Right atrium auricular region (tissue), 2 donors: Measurements from ENCODE around the gene CYP2C9. TPM values are rescaled to one million over a fixed set of nuclear protein-coding genes. Genes with fewer than 3 reads are reported as not detected.
"Not testable (repeated sequence)": the region's sequence is repeated elsewhere in the genome, so short reads cannot be mapped to it uniquely, and the experiment has no call there.

Source experiments
- DNase-seq: peaks from one replicate; pipeline ENCODE4 v3.0.0-alpha.2; 2019; ENCODE audit warnings: low spot score
- H3K27ac ChIP-seq, 2 donors: fragments of 200-600 bp; sonication (generic); 1 replicate in 1 of 2; 2 replicates in 1 of 2; pipeline ENCODE4 v1.5.1; 2016 to 2019
- H3K27me3 ChIP-seq, 2 donors: fragments of 200-600 bp; sonication (generic); one replicate each; pipeline versions ENCODE4 v1.5.1 to v1.6.0; 2017 to 2019
- H3K36me3 ChIP-seq: fragments of 200-600 bp; sonication (generic); one replicate; pipeline ENCODE4 v1.5.1; 2016
- H3K4me1 ChIP-seq, 2 donors: fragments of 200-600 bp; sonication (generic); one replicate each; pipeline versions ENCODE4 v1.5.1 to v1.6.0; 2017 to 2019
- H3K4me3 ChIP-seq, 2 donors: fragments of 200-600 bp; sonication (generic); 1 replicate in 1 of 2; 2 replicates in 1 of 2; pipeline ENCODE4 v1.5.1; 2017 to 2019; ENCODE audit warnings: mild to moderate bottlenecking in 1 of 2, moderate library complexity in 1 of 2
- H3K9me3 ChIP-seq, 2 donors: fragments of 200-600 bp; sonication (generic); one replicate each; pipeline ENCODE4 v1.5.1; 2019
- CTCF ChIP-seq, 2 donors: fragments of 200-600 bp; sonication (generic); IDR thresholded peaks; one replicate each; pipeline ENCODE4 v1.5.1; 2019; ENCODE audit warnings: antibody characterized with exemption in 2 of 2
- total RNA-seq, 2 donors: library from RNA; depleted of rRNA; stranded (reverse); fragments of >200 nt; gene quantifications; one replicate each; pipeline ENCODE4 v1.1.0, GENCODE V29; 2016

CYP2C9 gene
- total RNA-seq = not detected

GRCh38 chr10:94938383-94938782 is at the start of gene CYP2C9:
Gene CYP2C9 (plus strand): TSS chr10:94938658. CDS start chr10:94938683, 25 bp downstream.
- Histone ChIP-seq H3K4me1 (no peaks in the 10 kb centered on the region), H3K4me3 (no peak within 1 kb of the TSS), H3K27ac (no peak within 1 kb of the TSS), H3K36me3 (no peaks in the 10 kb centered on the region), H3K27me3 (no peaks in the 10 kb centered on the region), H3K9me3 (peaks cover 0 to 6% of the 10 kb centered on the region in 2 donors)
- DNase-seq = no peak
- TF ChIP-seq CTCF (IDR thresholded peaks at IDR 0.05) = no peak

GRCh38 chr10:94889123-94889522 is 49.3 kb upstream of the CYP2C9 start:
- no peak for DNase-seq
- H3K4me1 ChIP-seq = no peaks in the 10 kb centered on the region
- no peaks in the 10 kb centered on the region for H3K27me3 ChIP-seq
- TF ChIP-seq CTCF (IDR thresholded peaks at IDR 0.05) = no peak
- H3K4me3 ChIP-seq = no peak overlapping the region
- H3K36me3 ChIP-seq = no peaks in the 10 kb centered on the region
- H3K9me3 ChIP-seq = no peaks in the 10 kb centered on the region
- no peak overlapping the region for H3K27ac ChIP-seq

- no peak overlapping the region for H3K27ac ChIP-seq
- no peaks in the 10 kb centered on the region for H3K36me3 ChIP-seq
- no peak for DNase-seq
- H3K27me3 ChIP-seq = no peaks in the 10 kb centered on the region
- no peak overlapping the region for H3K4me3 ChIP-seq
- TF ChIP-seq CTCF (IDR thresholded peaks at IDR 0.05) = no peak
- no peaks in the 10 kb centered on the region for H3K4me1 ChIP-seq
- H3K9me3 ChIP-seq = no peaks in the 10 kb centered on the region
Observed at GRCh38 chr10:94890264-94891022, 48.0 kb upstream of the CYP2C9 start.

- not testable (repeated sequence) for H3K27me3 ChIP-seq, H3K9me3 ChIP-seq, H3K4me3 ChIP-seq, DNase-seq, H3K27ac ChIP-seq, H3K36me3 ChIP-seq, H3K4me1 ChIP-seq
Observed at GRCh38 chr10:94898414-94898813, 40.0 kb upstream of the CYP2C9 start.

GRCh38 chr10:94902080-94902479 is 36.4 kb upstream of the CYP2C9 start:
- Histone ChIP-seq H3K36me3 (no peaks in the 10 kb centered on the region), H3K4me1 (no peaks in the 10 kb centered on the region), H3K4me3 (no peak overlapping the region), H3K27ac (no peak overlapping the region), H3K27me3 (no peaks in the 10 kb centered on the region), H3K9me3 (peaks cover 0 to 3% of the 10 kb centered on the region in 2 donors)
- no peak for TF ChIP-seq CTCF (IDR thresholded peaks at IDR 0.05)
- no peak for DNase-seq

- no peak overlapping the region for H3K4me3 ChIP-seq
- H3K4me1 ChIP-seq = no peaks in the 10 kb centered on the region
- no peak overlapping the region for H3K27ac ChIP-seq
- H3K36me3 ChIP-seq = no peaks in the 10 kb centered on the region
- no peaks in the 10 kb centered on the region for H3K27me3 ChIP-seq
- TF ChIP-seq CTCF (IDR thresholded peaks at IDR 0.05) = no peak
- DNase-seq = no peak
- peaks cover 0 to 8% of the 10 kb centered on the region in 2 donors for H3K9me3 ChIP-seq
Observed at GRCh38 chr10:94902570-94902969, 35.9 kb upstream of the CYP2C9 start.

GRCh38 chr10:94904506-94905148 is 33.8 kb upstream of the CYP2C9 start:
- H3K27me3 ChIP-seq, H3K36me3 ChIP-seq, DNase-seq, H3K4me1 ChIP-seq, H3K4me3 ChIP-seq, H3K27ac ChIP-seq: not testable (repeated sequence)
- H3K9me3 ChIP-seq = peaks cover 0 to 23% of the 10 kb centered on the region in 2 donors
